Endodermal cell (in vitro differentiated cells): ENCODE results near the gene MYH7B. TPM values are rescaled to one million over a fixed set of nuclear protein-coding genes. Genes with fewer than 3 reads are reported as not detected.

Source experiments
- DNase-seq: peaks from one replicate; pipeline ENCODE4 v3.0.0-alpha.2; 2017
- H3K27ac ChIP-seq: 2 replicates; pipeline ENCODE4 v1.5.1; 2013; ENCODE audit warnings: mild to moderate bottlenecking, low read depth, low read length, moderate library complexity
- H3K27me3 ChIP-seq: 2 replicates; pipeline ENCODE4 v1.6.1; 2013; ENCODE audit warnings: mild to moderate bottlenecking, low read length, moderate library complexity; ENCODE audit not compliant: insufficient read depth, control insufficient read depth, poor library complexity, severe bottlenecking
- H3K36me3 ChIP-seq: 2 replicates; pipeline ENCODE4 v1.7.0; 2013; ENCODE audit warnings: mild to moderate bottlenecking, low read length, moderate library complexity; ENCODE audit not compliant: control insufficient read depth, insufficient read depth
- H3K4me1 ChIP-seq: one replicate; pipeline ENCODE4 v1.7.0; 2013; ENCODE audit warnings: low read length; ENCODE audit not compliant: control insufficient read depth, insufficient read depth
- H3K4me3 ChIP-seq: 2 replicates; pipeline ENCODE4 v1.5.1; 2013; ENCODE audit warnings: mild to moderate bottlenecking, low read length, moderate library complexity
- H3K9ac ChIP-seq: 2 replicates; pipeline ENCODE4 v1.6.1; 2013; ENCODE audit warnings: mild to moderate bottlenecking, low read length, moderate library complexity; ENCODE audit not compliant: poor library complexity, severe bottlenecking; ENCODE audit errors: extremely low read depth
- H3K9me3 ChIP-seq: 2 replicates; pipeline ENCODE4 v1.6.1; 2013; ENCODE audit warnings: mild to moderate bottlenecking, low read length, moderate library complexity; ENCODE audit not compliant: control insufficient read depth
- H3K27ac Mint-ChIP-seq: 2 replicates; pipeline ENCODE4 v1.8.0; 2020; ENCODE audit warnings: mixed read lengths
- H3K27me3 Mint-ChIP-seq: 2 replicates; pipeline ENCODE4 v1.8.0; 2021; ENCODE audit warnings: mild to moderate bottlenecking, mixed read lengths; ENCODE audit not compliant: insufficient read depth
- H3K36me3 Mint-ChIP-seq: 2 replicates; pipeline ENCODE4 v1.8.0; 2020; ENCODE audit warnings: low read depth, mixed read lengths
- H3K4me1 Mint-ChIP-seq: 2 replicates; pipeline ENCODE4 v1.8.0; 2020; ENCODE audit warnings: mixed read lengths
- H3K4me3 Mint-ChIP-seq: 2 replicates; pipeline ENCODE4 v1.8.0; 2020; ENCODE audit warnings: mild to moderate bottlenecking, moderate library complexity, mixed read lengths
- H3K9me3 Mint-ChIP-seq: 2 replicates; pipeline ENCODE4 v1.8.0; 2020; ENCODE audit warnings: mild to moderate bottlenecking, mixed read lengths
- WGBS, 2 experiments: methylation state at CpG; one replicate each; pipeline versions ENCODE4 v1.1.5 to v1.1.7; 2013; ENCODE audit warnings: missing lambda C conversion rate in 2 of 2, mixed read lengths in 1 of 2; ENCODE audit not compliant: insufficient coverage in 1 of 2, insufficient read length in 1 of 2; 5-methylcytosine and 5-hydroxymethylcytosine counted together
- long read RNA-seq, 4 experiments: library from polyadenylated mRNA in 2 of 4; library from RNA in 1 of 4; library from capped mRNA in 1 of 4; stranded (forward) in 3 of 4; unstranded in 1 of 4; transcript quantifications; one replicate each; pipeline ENCODE4 v2.0.0, GENCODE V29; 2020 to 2021; ENCODE audit warnings: inconsistent platforms in 1 of 4
- polyA plus RNA-seq, 2 experiments: library from polyadenylated mRNA; stranded (reverse); fragments of 50-300 nt; gene quantifications; one replicate each; pipeline ENCODE4 v1.2.3, GENCODE V29; 2013
- total RNA-seq, 2 donors: library from RNA; stranded (reverse); fragmentation: NEBNext Ultra II Directional in 1 of 2; extraction: Animal tissue kit (Norgen Biotek cat#: 25700) in 1 of 2; gene quantifications; 2 replicates in 1 of 2; 3 replicates in 1 of 2; pipeline ENCODE4 v1.2.1, GENCODE V29; 2021
- TF ChIP-seq, protein P1 (sequence below): fragments of 200-600 bp; sonication (generic); conservative IDR thresholded peaks from 2 replicates; pipeline ENCODE4 v1.5.0; 2021; ENCODE audit warnings: antibody characterized with exemption, mild to moderate bottlenecking

MYH7B gene
- total RNA-seq = under 1 TPM; 0.37 to 0.49 TPM
- 0.78 TPM for polyA plus RNA-seq (2013, experiment 1 of 2)
- polyA plus RNA-seq (2013, experiment 2 of 2) = 0.62 TPM
- long read RNA-seq, experiment 1 = 0 reads
- long read RNA-seq, experiment 2 = 0 reads
- long read RNA-seq, experiment 3 = 0 reads
- long read RNA-seq, experiment 4 = 0 reads

DNA sequence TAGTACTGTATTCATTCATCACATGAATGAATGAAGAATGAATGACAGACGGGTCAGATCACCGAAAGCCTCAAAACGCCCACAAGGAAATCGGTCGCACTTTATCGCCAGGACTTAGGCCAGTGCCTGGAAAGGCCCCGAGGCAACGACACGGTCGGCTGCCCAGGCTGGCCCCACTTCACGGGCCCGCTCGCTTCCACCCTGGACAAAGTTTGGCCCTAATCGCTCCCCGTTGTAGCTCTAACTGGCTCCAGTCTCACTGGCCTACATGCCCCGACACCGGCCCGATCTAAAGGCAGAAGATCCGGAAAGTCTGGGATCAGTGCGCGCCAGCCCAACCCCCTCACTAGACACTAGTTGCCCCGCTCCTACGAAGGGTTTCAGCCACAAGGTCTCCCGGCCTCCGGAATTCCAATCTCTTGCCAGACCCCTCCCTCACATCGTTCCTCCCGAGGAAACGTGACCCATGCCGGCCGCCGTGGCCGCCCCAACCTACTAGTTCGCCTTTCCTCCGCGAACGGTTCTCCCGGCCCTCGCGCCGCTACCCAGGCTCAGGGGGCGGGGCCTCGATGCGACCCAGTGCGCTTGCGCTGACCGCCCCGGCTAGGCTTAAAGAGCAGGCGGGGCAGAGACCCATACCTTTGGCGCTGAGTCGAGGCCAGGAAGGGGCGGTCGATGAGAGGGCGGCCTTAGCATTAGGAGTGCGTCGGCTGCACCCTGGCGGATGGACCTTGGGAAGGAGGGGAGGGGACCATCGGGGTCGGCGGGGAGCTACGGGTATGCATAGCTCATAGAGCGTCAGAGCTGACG, at the start of gene MYH7B, which contains the start of gene GSS:
TSS of gene MYH7B (plus strand) at position 638 of the 810 bp plus-strand sequence. CDS start 22,138 bp downstream, outside the sequence.
TSS of gene GSS (minus strand) at position 576 of the 810 bp plus-strand sequence. CDS start 3,954 bp downstream, outside the sequence.
- Histone ChIP-seq H3K9me3 (no peaks in the 10 kb centered on the region), H3K4me1 (peaks cover 4% of the 10 kb centered on the region), H3K27ac (peak within 1 kb of the TSS; percentile 92), H3K9ac (peak within 1 kb of the TSS; percentile 93), H3K36me3 (peaks cover 7% of the 10 kb centered on the region), H3K4me3 (peak within 1 kb of the TSS; percentile 91), H3K27me3 (no peaks in the 10 kb centered on the region)
- Mint-ChIP-seq H3K36me3 (no peaks in the 10 kb centered on the region), H3K4me3 (peak within 1 kb of the TSS; percentile 90), H3K4me1 (peaks cover 28% of the 10 kb centered on the region), H3K27me3 (no peaks in the 10 kb centered on the region), H3K27ac (peak within 1 kb of the TSS; percentile 98), H3K9me3 (peaks cover 2% of the 10 kb centered on the region)
- DNase-seq = peak; percentile 99
- TF ChIP-seq, protein P1, sequence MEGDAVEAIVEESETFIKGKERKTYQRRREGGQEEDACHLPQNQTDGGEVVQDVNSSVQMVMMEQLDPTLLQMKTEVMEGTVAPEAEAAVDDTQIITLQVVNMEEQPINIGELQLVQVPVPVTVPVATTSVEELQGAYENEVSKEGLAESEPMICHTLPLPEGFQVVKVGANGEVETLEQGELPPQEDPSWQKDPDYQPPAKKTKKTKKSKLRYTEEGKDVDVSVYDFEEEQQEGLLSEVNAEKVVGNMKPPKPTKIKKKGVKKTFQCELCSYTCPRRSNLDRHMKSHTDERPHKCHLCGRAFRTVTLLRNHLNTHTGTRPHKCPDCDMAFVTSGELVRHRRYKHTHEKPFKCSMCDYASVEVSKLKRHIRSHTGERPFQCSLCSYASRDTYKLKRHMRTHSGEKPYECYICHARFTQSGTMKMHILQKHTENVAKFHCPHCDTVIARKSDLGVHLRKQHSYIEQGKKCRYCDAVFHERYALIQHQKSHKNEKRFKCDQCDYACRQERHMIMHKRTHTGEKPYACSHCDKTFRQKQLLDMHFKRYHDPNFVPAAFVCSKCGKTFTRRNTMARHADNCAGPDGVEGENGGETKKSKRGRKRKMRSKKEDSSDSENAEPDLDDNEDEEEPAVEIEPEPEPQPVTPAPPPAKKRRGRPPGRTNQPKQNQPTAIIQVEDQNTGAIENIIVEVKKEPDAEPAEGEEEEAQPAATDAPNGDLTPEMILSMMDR = peak; percentile 67
- WGBS, 2 experiments = 0% methylated on average over 12 to 62 of the region's 62 CpGs

DNA sequence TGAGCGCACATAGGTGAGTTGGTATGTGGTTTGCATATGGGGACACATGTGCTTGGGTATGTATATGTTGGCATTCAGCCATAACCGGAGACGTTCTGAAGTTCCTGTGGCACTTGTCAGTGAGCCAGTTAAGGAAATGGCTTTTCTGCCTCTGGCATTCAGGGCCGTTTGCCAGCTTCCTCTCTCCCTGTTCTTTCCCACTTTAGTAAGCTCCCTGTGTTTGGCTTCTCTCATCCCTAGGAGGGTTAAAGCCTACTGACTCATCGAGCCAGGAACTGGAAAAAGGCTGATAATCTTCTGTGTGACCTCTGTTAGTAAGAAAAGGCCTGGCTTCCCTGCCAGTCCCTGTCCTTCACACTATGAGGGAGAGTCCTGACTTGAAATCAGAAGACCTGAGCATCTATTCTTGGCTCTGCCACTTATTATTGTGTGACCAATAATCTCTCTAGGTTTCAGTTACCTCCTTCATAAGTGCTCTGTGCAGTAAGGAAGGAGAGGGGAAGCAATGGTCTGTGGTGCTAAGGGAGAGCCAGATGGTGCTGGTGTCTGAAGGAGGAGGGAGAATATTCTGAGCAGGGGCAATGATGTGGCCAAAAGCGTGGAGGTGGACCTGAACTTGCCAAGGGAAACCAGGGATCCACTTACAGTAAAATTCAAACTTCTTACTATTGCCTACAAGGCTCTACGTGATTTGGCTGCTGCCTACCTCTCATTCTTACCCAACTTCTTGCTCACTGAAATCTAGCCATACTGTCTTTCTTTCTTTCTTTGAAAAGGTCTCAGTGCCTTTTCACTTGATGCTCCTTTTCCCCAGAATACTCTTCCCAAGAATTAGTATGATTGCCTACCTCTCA, 47.8 kb upstream of the MYH7B start:
- no peak for DNase-seq
- Histone ChIP-seq H3K27ac (no peak overlapping the region), H3K9ac (no peak overlapping the region), H3K4me3 (no peak overlapping the region), H3K4me1 (no peaks in the 10 kb centered on the region), H3K36me3 (no peaks in the 10 kb centered on the region), H3K9me3 (no peaks in the 10 kb centered on the region), H3K27me3 (no peaks in the 10 kb centered on the region)
- 76 to 83% methylated on average over 4 to 7 of the region's 7 CpGs for WGBS, 2 experiments
- Mint-ChIP-seq H3K4me3 (no peak overlapping the region), H3K4me1 (no peaks in the 10 kb centered on the region), H3K27ac (no peak overlapping the region), H3K9me3 (no peaks in the 10 kb centered on the region), H3K27me3 (no peaks in the 10 kb centered on the region), H3K36me3 (peaks cover 2% of the 10 kb centered on the region)
- TF ChIP-seq, protein P1 = no peak

DNA sequence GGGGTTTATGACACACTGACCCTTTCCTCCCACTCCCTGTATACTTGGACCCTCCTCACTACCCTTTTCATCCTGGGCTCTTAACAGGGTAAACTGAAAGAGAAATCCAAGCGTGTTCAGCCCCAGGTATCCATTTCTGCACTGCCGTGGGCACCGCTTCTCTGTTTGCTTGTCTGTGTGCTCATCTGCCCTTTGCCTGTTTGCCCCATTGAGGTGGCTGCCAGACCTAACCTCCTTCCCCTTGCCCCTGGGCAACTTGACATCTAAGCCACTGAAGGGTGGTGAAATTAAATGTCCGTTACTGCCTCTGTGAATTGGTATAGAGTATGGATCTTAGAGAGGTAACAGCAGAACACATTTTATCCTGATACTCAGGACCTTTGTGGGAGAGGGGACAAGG, 40.5 kb upstream of the MYH7B start:
- TF ChIP-seq, protein P1 = no peak
- 96 to 98% methylated on average over 4 of the region's 4 CpGs for WGBS, 2 experiments
- no peaks in the 10 kb centered on the region for H3K9me3 Mint-ChIP-seq
- Histone ChIP-seq H3K27me3 (no peaks in the 10 kb centered on the region), H3K9ac (no peak overlapping the region), H3K36me3 (no peaks in the 10 kb centered on the region), H3K4me3 (no peak overlapping the region), H3K4me1 (peaks cover 4% of the 10 kb centered on the region), H3K9me3 (no peaks in the 10 kb centered on the region), H3K27ac (no peak overlapping the region)
- no peak overlapping the region for H3K27ac Mint-ChIP-seq
- no peak for DNase-seq
- H3K4me1 Mint-ChIP-seq = peaks cover 6% of the 10 kb centered on the region
- H3K27me3 Mint-ChIP-seq = no peaks in the 10 kb centered on the region
- H3K4me3 Mint-ChIP-seq = no peak overlapping the region
- H3K36me3 Mint-ChIP-seq = peaks cover 12% of the 10 kb centered on the region
